T-helper 9 cell (primary cell): ENCODE measurements around the gene ASB15.
"Not testable (repeated sequence)": the region's sequence is repeated elsewhere in the genome, so short reads cannot be mapped to it uniquely, and the experiment has no call there.

Experiments used
- DNase-seq: peaks from one replicate; pipeline ENCODE4 v3.0.0-alpha.2; 2020
- total RNA-seq, 2 donors: gene quantifications; one replicate each; lab custom pipeline; 2026; lab: John Stamatoyannopoulos, UW

ASB15 gene
- 0 reads per million in 2 donors for total RNA-seq

DNA sequence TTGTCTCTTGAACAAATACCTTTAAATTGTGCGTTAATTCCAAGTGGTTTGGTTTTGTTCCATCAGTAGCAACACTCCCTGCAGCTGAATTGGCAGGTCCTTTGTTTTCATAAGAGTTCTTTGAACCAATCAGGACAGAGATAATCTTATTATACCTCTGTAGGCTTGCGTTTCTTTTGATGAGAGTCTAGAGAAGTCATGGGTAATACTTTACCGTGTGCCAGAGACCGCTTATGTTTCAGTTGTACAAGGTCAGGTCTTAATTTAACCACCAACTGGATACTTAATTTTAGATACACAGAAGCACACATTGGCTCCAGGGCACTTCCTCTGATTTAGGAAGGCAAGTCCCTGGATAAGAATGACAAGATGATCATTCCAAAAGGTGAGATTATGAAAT, at the start of gene ASB15:
Gene ASB15, plus strand, starts transcription at position 292 of the 400 bp plus-strand sequence. CDS start 12,682 bp downstream, outside the sequence.
- no peak for DNase-seq

DNA sequence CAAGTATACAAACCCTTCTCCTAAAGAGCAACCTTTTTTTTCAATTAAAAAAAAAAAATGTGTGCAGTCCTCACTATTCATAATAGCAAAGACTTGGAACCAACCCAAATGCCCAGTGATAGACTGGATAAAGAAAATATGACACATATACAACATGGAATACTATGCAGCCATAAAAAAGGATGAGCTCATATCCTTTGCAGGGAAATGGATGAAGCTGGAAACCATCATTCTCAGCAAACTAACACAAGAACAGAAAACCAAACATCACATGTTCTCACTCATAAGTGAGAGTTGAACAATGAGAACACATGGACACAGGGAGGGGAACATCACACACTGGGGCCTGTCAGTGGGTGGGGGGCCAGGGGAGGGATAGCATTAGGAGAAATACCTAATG, 49.5 kb upstream of the ASB15 start:
- DNase-seq: not testable (repeated sequence)

DNA sequence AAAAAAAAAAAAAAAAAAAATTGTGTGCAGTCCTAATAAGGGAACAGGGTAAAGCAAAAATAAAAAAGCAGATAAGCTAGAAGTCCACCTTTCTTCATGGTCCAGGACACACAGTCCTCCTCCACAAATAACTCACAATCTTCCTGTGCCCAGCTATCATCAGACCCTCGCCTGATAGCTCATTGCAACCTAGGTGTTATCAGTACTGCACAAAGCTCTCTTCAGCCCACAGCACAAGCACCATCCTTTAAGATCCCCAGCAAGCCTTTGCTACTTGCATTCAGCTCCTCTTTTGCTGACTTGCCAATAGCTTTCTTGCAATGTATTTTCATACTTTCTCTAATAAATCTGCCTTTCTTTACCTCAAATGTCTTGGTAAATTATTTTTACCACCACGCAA, 49.0 kb upstream of the ASB15 start:
- no peak for DNase-seq

DNA sequence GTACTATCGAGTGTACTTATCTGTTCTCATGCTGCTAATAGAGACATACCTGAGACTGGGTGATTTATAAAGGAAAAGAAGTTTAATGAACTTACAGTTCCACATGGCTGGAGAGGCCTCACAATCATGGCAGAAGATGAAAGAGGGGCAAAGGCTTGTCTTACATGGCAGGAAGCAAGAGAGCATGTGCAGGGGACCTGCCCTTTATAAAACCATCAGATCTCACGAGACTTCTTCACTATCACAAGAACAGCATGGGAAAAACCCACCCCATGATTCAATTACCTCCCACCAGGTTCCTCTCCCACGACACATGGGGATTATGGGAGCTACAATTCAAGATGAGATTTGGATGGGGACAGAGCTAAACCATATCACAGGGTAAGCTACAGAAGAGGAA, 48.5 kb upstream of the ASB15 start:
- DNase-seq: no peak

DNA sequence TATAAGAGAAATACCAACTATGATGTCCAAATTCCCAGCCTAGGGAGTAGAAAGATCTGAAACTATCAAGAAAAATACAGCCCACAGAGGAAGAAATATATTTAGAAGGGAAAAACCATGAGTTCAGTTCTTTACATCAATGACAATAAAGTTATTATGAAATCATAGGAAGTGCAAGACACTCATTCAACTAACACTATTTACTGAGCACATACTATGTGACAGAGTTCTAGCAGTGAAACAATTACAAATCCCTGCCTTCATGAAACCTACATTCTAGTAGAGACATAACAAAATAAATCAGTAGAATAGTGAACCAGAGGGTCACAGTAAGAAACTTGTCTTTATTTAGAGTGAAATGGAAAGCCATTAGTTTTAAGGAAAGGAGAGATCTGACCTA, 46.1 kb upstream of the ASB15 start:
- DNase-seq: no peak

DNA sequence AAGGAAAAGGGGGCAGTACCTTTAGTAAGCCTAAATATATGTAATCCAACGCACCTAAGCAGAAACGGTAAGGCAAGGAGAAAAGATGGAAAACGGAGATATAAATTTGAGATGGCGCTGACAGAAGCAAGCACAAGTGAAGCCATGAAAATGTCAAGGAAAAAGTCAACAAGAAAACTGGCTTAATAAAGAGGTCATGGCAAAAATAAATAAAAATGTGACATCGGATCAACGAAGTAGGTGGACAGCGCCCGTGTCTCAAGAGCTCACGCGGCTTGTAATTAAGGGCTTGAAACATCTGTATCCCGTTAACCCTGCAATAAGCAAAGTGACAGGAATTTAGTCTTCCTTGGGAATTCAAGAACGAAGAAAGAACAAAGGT, 44.6 kb upstream of the ASB15 start:
- DNase-seq: no peak

DNA sequence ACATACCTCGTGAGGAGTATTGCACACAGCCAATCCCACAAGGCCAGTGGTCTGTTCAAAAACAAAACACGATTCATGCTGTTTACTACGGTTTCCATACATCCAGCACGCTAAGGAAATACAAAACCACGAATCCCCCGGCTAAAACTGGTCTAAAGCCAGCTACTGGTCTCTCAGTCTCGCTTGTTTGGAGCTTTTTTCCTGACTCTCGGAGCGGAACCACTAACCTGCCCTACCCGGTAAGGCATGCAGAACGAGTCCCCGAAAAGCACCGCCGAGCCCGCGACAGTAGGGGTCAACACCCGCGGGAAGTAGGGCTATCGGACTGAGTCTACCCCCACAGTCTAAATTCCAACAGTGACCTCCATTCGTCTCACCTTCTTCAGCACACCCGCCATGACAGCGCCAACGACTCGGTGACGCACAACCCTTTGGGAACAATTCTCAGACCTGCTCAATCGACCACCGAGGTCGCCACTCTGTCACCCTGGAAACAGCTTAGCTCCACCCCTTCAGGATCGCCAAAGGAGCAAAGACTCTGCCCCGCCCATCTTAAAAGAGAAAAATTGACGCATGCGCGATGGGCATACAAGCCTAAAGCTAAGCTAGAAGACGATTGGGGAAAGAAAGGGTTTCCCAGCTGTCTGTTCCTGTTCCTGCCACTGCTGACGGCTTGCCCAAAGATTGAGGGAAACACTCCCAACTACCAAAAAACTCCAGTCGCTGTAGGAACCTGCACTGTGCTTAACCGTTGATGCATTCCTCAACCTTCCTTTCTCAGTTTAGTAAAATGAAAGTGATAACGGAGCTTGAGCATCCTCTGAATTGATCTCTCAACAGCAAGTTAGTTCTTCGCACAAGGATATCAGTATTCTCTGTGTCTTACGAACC, 44.0 kb upstream of the ASB15 start, which contains the start of gene NDUFA5:
Gene NDUFA5, minus strand, starts transcription at position 421 of the 891 bp plus-strand sequence. Its CDS starts 23 bp downstream, at position 398.
- peak; percentile 92 for DNase-seq

DNA sequence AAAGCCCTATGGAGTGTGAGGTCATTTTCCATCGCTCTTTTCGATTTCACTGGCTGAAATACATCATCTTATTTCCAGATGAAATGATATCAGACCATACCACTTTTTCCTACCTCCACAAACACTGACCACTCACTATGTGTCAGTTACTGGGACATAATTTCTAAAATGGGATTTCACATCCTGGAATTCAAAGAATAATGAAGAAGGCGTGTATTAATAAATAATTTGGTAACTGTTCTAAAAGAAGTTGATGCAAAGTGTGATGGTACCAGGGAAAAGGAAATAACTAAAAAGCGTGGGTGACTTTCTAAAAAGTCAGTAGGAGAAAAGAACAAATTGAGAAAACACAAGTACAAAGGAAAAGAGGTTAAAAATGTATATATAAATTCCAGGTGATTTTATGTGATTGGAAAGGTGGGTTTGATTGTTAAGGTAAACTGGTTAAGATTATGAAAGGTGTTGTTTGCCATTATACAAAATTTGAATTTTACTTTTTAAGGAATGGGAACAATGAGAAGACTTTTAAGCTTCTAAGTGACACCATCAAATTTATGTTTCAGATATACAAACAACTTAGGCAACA, 43.2 kb upstream of the ASB15 start:
- no peak for DNase-seq

DNA sequence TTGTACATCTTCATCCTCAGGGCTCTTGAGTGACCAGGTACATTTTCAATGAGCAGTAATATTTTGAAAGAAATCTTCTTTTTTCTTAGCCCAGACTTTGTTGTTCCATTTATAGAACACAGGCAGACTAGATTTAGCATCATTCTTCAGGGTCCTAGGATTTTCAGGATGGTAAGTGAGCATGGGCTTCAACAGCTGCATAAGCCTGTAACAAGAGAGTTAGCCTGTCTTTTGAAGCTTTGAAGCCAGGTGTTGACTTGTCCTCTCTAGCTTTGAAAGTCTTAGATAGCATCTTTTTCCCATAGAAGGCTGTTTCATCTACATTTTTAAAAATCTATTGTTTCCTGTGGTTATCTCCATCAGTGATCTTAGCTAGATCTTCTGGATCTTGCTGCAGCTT, 39.5 kb upstream of the ASB15 start:
- DNase-seq: no peak

DNA sequence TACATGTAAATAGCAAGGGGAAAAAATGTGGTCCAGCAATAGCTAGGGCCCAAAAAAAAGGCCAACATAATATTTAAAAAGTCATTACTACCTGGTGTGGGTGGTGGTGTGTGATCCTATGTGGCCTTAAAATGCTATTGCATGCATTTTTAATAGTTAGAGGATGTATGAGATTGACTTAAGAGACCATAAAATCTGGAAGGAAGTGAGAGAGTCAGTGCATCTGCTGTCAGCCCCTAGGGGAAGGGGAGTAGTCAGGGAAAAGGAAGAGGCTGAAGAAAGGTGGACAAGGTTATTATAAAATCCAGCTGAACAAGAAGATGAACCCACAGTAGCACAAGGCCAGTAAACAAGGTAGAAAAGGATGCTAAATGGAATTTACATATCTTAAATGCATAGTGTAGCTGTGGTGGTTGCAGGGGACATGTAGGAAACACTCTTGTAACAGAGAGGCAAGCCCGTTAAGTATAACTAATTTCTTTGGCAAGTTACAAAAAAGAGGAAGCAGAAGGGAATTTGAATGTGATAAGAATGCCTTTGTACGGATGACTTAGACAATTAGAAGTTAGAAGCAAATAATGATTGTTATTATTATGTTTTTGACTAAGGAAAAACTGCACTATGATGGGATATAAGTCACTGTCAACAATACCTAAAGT, 32.1 kb upstream of the ASB15 start:
- DNase-seq: no peak

DNA sequence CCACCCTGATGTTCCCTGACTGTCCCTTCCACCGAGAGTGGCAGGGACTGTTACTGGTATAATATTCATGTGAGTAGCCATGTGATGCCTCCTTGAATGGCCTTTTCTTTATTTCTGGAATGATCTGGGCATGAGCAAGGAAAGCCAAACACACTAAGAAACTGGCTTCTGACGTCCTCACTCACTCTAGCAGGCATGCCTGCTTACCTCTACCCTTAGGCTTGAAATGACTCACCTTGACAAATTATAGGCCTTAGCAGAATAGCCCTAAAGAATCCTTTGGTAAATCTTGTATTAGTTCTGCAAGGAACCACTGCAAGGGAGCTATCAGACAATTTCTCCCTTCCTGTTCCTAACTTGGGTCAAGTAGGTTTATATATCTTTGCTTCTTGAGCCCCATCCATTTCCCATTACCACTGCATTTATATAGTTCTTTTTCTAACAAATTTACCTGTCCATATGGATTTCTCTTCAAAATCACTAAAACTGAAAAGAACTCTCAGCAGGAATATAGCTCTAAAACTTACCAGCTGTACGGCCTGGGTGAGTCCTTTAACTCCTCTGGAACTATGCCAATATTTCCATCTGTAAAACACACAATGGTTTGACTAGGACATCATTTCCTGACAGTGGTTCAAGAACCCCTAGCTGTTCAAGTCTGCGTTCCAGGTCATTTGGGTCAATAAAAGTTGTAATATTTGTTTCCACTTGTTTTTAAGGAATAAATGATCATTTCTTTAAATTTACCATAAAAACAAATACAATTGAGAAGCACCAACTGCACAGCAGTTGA, 31.0 kb upstream of the ASB15 start:
- no peak for DNase-seq

DNA sequence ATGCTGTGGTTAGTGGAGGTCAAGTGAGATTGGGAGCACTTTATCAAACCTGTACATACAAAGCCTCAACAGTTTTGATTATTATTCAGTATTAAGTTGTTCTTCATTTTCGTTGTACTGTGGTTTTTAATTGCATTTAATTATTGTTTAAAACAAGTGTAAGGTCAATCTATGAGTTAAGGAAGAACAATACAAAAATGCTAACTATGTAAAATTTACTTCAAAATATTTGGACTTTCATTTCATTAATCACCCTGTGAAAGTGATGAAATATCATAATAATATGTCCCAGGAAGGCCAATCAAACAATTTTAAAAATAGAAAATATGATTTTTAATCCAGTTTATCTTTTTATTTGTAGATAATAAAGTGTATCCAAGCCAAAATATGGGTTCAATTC, 30.4 kb upstream of the ASB15 start:
- DNase-seq: no peak

DNA sequence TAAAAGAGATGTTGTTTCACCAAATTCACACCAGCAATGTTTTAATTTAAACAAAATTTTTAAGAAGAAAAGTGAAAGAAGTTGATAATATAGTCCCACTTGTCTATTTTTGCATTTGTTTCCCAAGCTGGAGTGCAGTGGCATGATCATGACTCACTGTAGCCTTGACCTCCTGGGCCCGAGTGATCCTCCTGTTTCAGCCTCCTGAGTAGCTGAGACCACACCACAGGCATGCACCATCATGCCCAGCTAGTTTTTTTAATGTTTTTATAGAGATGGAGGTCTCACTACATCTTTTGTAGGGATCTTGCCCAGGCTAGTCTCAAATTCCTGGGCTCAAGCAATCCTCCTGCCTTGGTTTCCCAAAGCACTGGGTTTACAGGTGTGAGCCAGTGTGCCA, 29.9 kb upstream of the ASB15 start:
- DNase-seq: no peak

DNA sequence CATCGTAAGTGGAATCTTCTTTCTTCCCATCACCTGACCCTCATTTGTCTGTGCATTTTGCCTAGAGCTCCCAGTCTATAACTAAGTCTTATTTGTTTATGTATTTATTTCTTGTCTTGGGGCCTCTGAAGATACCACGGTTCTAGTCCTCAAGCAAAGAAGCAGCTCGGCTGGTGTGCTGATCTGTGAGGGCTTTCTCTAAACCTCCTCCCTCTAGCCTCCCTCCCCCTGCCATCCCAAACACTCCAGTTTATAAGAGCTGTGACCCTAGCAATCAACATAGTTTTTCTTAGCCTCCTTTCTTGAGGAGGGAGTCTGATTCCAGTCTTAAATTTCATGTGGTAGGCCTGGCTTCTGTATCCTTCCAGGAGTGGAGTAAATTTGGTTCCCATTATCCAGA, 28.3 kb upstream of the ASB15 start:
- no peak for DNase-seq

DNA sequence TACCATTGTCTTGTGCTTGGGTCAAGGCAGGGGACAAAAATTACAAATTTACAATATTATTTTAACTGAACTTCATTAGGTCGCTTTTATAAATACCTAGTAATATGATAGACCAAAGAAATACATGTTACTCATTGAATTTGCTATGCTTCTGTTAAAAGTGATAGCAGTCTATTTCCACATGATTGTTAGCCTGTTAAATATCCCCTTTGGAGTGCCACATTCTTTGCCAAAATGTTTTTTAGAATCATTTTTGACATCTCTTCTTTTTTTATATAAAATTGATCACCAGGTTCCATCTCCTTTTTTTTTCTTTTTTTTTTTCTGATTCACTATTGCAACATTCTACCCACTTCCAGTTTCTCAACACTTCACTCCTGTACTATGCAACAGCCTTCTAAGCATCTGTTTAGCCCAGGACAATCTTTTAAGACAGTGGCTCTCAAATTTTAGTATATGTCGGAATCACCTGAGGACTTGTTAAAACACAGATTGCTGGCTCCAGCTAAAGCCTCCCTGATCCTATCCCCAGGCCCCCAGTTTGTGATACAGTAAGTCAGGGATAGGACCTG, 27.6 kb upstream of the ASB15 start:
- no peak for DNase-seq

DNA sequence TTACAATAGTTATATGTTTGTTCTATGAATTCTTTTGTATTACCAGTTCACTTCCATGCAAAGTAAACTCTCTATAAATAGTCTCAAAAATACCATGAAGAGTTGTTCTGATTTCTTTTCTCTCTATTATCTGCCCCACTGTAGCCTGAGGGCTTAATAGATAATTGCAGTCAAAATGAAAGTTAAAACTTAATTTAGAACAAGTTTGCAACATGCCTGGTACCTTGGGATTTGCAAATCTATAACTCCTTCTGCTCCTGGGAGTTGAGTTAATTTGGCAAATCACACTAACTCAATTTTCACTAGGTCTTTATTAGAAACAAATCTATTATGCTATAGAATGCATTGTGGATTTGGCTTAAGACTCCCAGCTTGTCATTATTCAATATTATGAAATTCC, 22.2 kb upstream of the ASB15 start:
- DNase-seq: no peak

DNA sequence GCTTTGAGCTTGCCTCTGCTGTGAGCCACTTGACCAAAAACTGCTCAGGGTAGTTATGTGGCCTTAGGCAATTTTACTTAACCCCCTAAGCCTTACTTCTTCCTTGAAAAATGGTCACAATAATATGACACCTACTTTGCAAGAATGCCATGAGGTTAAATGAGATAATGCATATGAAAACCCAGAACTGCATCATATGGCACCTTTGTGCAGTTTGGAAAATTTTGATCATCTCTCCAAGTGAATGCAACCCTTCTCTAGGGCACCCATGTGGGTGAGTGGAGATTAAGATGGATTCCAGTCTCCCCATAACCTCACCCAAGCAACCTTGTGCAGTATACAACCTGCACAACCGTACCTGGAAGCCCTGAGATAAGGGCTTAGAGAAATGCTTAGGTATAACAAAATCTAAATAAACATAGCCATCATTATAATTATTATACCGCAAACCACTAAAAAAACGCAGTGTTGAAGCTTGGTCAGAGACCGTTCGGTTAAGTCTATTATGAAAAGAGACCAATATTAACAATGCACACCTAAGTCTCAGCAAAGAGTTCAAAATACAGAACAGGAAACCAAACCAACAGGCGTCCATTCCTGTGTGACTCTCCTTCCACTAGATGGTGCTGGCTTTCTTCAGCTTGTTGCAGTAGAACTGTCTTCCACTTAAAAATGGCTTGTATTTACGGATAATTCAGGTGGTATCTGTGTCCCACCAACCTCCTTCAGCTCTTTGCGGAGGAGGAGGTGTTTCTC, 21.0 kb upstream of the ASB15 start:
- DNase-seq: no peak

DNA sequence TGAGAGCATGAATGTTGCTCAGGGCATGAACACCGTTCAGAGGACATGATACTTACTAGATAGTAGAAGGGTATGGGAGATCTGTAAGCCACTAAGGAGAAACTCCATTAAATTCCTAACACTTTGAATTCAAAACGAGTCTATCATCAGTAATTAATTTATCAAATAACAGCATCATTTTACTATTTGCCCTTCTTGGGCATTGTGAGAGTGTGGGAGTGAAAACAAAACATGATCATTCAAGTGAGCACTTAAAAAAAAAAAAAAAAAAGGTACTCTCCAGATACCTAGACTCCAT, 20.5 kb upstream of the ASB15 start:
- no peak for DNase-seq

DNA sequence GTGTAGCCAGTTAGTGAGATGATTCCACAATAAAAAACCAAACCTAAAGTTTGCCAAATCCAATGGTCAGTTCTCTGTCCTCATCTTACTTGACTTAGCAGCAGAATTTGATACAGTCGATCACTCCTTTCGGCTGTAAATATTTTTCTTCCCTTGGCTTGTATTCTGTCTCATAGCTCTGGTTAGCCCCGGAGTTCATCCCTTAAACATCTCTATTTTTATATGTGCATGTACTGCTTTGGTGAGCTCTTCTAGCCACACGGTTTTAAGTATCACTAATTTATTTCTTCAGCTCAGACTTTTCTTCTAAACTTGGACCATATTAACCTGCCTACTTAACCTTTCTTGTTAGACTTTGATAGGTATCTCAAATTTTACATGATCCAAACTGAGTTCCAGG, 17.8 kb upstream of the ASB15 start:
- DNase-seq: no peak

DNA sequence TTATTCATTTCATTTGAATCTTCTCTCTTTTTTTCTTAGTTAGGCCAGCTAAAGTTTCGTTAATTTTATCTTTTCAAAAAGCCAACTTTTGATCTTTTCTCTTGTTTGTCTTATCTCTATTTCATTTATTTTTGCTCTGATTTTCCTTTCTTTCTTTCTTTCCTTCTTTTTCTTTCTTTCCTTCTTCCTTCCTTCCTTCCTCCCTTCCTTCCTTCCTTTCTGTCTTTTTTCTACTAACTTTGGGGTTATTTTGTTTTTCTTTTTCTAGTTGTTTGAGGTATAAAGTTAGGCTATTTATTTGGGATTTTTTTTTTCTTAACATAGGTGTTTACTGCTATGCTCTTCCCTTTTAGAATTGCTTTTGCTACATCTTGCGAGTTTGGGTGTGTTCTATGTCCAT, 13.2 kb upstream of the ASB15 start:
- DNase-seq: no peak

DNA sequence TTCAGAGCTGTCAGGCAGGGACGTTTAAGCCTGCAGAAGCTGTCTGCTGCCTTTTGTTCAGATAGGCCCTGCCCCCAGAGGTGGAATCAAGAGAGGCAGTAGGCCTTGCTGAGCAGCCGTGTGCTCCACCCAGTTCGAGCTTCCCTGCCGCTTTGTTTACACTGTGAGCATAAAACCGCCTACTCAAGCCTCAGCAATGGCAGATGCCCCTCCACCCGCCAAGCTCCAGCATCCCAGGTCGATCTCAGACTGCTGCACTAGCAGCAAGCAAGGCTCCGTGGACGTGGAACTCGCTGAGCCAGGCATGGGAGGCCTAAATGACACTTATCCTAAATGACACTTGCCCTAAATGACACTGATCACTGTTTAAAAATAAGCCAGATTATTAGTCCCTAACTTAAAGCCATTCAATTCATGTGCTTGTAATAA, 6.8 kb upstream of the ASB15 start:
- DNase-seq: no peak

DNA sequence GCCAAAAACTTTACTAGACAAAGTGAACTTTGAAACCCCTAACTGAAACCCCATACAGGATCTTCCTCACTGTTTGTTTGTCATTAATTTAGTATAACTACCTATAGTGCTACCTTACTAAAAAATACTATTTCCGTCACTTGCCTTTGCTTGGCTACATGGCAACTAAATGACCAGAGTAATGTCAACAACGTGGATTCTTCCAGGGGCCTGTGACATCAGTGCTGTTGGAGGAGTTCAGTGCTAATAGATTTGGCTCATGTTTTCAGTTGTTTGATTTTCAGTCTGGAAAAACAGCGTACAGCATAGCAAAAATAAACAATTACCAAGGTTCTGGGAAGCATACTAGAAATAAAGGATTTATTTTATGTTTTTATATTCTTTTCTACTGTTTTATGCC, 3.0 kb upstream of the ASB15 start:
- no peak for DNase-seq
